Kidney (tissue), 14 donors: ENCODE data around the gene CTNNA2. TPM values are rescaled to one million over a fixed set of nuclear protein-coding genes. Genes with fewer than 3 reads are reported as not detected.

Experiments
- DNase-seq, 5 donors: peaks; one replicate each; pipeline ENCODE4 v3.0.0-alpha.2; 2013 to 2020
- FAIRE-seq: peaks from 2 replicates; lab custom pipeline; 2012; peaks lifted over from hg19 to GRCh38; lab: Jason Lieb, UNC
- H3K27ac ChIP-seq, 2 donors: one replicate each; pipeline ENCODE4 v1.7.0; 2013; ENCODE audit warnings: low read depth in 2 of 2, low read length in 2 of 2, inconsistent platforms in 1 of 2
- H3K27me3 ChIP-seq: one replicate; pipeline ENCODE4 v1.7.1; 2013; ENCODE audit warnings: low read length, inconsistent platforms; ENCODE audit not compliant: control insufficient read depth, insufficient read depth
- H3K36me3 ChIP-seq, 3 donors: one replicate each; pipeline versions ENCODE4 v1.7.0 to v1.7.1; 2013; ENCODE audit warnings: low read length in 3 of 3, control low read depth in 1 of 3, inconsistent platforms in 1 of 3; ENCODE audit not compliant: insufficient read depth in 3 of 3, control insufficient read depth in 2 of 3
- H3K4me1 ChIP-seq, 3 donors: one replicate each; pipeline versions ENCODE4 v1.7.0 to v1.7.1; 2013; ENCODE audit warnings: low read length in 3 of 3, inconsistent platforms in 1 of 3, low read depth in 1 of 3; ENCODE audit not compliant: control insufficient read depth in 2 of 3, insufficient read depth in 2 of 3
- H3K4me3 ChIP-seq, 3 donors: one replicate each; pipeline versions ENCODE4 v1.7.0 to v1.8.1; 2013; ENCODE audit warnings: low read length in 3 of 3, control low read depth in 1 of 3, inconsistent platforms in 1 of 3
- H3K9ac ChIP-seq, 3 donors: one replicate each; pipeline versions ENCODE4 v1.7.0 to v1.7.1; 2013; ENCODE audit warnings: low read length in 3 of 3, control low read depth in 1 of 3, inconsistent platforms in 1 of 3
- H3K9me3 ChIP-seq, 3 donors: one replicate each; pipeline versions ENCODE4 v1.7.0 to v1.7.1; 2013; ENCODE audit warnings: low read length in 3 of 3, control low read depth in 1 of 3, inconsistent platforms in 1 of 3; ENCODE audit not compliant: control insufficient read depth in 2 of 3, insufficient read depth in 1 of 3
- intact Hi-C: fragments of 100-400 bp; cut with DNase I; formaldehyde crosslinking; loops from one replicate; pipeline ENCODE4 v1.11.1; 2022
- polyA plus RNA-seq: library from polyadenylated mRNA; stranded (reverse); fragments of 350-450 nt; fragmentation: Illumina TruSeq; extraction: RNeasy Lipid Tissue Mini Kit (QIAGEN cat#74804); gene quantifications from one replicate; pipeline ENCODE4 v1.2.3, GENCODE V29; 2014; ENCODE audit warnings: low read depth, low replicate concordance; ENCODE audit not compliant: insufficient read depth
- total RNA-seq: library from RNA; stranded (reverse); fragmentation: NEBNext Ultra II Directional; extraction: Animal tissue kit (Norgen Biotek cat#: 25700); gene quantifications from one replicate; pipeline ENCODE4 v1.2.1, GENCODE V29; 2021
- TF ChIP-seq, protein P1 (sequence below): IDR thresholded peaks from 3 replicates; pipeline ENCODE4 v1.5.1; 2012; ENCODE audit warnings: mild to moderate bottlenecking, moderate library complexity, borderline replicate concordance; ENCODE audit not compliant: insufficient read depth; ENCODE audit errors: extremely low read depth
- donor health status: control.
- donor health status: control.
- donor health status: control.
- donor health status: control.
- donor health status: control.
- donor health status: DM: yes; HTN: yes; CAD: no.
- donor health status: Normal renal cell carcinoma (clear cell type).

CTNNA2 gene
- total and polyA plus RNA-seq, 2 donors from 2014 or later: 0.47 TPM; not detected in 1

DNA sequence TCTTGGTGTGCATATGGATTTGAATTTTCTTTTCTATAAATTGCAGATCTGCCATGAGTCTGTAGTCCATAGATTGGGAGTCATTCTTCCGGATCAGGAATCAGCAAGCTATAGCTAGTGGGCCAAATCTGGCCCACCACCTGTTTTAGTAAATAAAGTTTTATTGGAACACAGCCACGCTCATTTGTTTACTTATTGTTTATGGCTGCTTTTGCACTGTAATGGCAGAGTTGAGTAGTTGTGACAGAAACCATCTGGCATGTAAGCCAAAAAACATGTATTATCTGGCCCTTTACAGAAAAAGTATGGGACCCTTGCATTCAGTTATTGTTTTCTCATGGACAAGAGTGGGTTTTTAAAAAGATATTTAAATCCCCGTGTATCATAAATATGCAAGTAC lies 600.5 kb downstream of the CTNNA2 start:
- H3K9ac ChIP-seq: no peak overlapping the region
- TF ChIP-seq, protein P1, sequence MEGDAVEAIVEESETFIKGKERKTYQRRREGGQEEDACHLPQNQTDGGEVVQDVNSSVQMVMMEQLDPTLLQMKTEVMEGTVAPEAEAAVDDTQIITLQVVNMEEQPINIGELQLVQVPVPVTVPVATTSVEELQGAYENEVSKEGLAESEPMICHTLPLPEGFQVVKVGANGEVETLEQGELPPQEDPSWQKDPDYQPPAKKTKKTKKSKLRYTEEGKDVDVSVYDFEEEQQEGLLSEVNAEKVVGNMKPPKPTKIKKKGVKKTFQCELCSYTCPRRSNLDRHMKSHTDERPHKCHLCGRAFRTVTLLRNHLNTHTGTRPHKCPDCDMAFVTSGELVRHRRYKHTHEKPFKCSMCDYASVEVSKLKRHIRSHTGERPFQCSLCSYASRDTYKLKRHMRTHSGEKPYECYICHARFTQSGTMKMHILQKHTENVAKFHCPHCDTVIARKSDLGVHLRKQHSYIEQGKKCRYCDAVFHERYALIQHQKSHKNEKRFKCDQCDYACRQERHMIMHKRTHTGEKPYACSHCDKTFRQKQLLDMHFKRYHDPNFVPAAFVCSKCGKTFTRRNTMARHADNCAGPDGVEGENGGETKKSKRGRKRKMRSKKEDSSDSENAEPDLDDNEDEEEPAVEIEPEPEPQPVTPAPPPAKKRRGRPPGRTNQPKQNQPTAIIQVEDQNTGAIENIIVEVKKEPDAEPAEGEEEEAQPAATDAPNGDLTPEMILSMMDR: no peak
- no peaks in the 10 kb centered on the region for H3K27me3 ChIP-seq
- DNase-seq: no peak
- H3K36me3 ChIP-seq: no peaks in the 10 kb centered on the region
- H3K4me1 ChIP-seq: no peaks in the 10 kb centered on the region
- H3K4me3 ChIP-seq: no peak overlapping the region
- intact Hi-C loops: no loop called here
- no peaks in the 10 kb centered on the region for H3K9me3 ChIP-seq
- FAIRE-seq: no peak
- H3K27ac ChIP-seq: no peak overlapping the region

DNA sequence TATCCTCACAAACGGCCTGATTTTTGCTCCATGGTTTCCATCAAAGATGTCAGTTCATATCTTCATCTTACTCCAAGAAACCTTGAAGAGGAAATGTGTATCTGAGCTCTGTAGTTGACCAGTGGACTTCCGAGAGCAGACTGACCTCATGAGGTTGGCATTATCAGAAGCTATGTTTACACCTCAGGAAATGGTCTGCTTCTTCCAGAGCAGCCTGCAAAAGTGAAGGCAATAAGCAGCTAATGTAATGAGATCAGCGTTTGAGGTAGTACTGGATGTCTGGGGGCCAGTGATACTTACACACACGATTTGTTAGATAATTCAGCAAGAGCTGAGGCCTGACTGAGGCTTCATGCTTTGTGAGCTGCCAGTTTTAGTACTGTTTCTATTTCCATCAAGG lies 602.0 kb downstream of the CTNNA2 start:
- intact Hi-C loops: no loop called here
- no peaks in the 10 kb centered on the region for H3K36me3 ChIP-seq
- no peak for FAIRE-seq
- no peak for DNase-seq
- no peak overlapping the region for H3K27ac ChIP-seq
- H3K4me1 ChIP-seq: no peaks in the 10 kb centered on the region
- no peaks in the 10 kb centered on the region for H3K9me3 ChIP-seq
- TF ChIP-seq, protein P1: no peak
- H3K4me3 ChIP-seq: no peak overlapping the region
- no peaks in the 10 kb centered on the region for H3K27me3 ChIP-seq
- no peak overlapping the region for H3K9ac ChIP-seq

GRCh38 chr2:80117401-80117800 lies 604.5 kb downstream of the CTNNA2 start:
- Histone ChIP-seq H3K9me3 (no peaks in the 10 kb centered on the region), H3K4me3 (no peak overlapping the region), H3K4me1 (no peaks in the 10 kb centered on the region), H3K36me3 (no peaks in the 10 kb centered on the region), H3K27me3 (no peaks in the 10 kb centered on the region), H3K27ac (no peak overlapping the region), H3K9ac (no peak overlapping the region)
- TF ChIP-seq, protein P1: no peak
- no peak for DNase-seq
- FAIRE-seq: no peak
- intact Hi-C loops: no loop called here

DNA sequence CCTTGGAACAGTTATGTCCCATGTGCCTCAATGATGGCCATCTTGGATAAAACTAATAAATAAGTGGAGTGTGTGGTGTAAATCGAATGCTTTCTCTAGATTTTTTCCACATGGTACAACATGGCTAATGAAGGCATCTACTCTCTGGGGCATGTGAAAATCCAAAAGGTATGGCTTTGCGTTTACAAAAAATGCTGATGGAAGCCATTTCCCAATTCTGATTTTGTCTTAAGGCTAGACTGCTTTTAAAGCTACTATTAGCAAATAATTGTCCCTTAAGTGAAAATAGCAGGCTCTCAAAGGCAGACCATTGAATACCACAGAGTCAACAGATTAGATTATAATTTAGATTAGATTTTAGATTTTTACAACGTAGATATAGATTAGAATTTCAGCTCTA lies 608.0 kb downstream of the CTNNA2 start:
- Histone ChIP-seq H3K27ac (no peak overlapping the region), H3K4me1 (no peaks in the 10 kb centered on the region), H3K9ac (no peak overlapping the region), H3K27me3 (no peaks in the 10 kb centered on the region), H3K4me3 (no peak overlapping the region), H3K9me3 (no peaks in the 10 kb centered on the region), H3K36me3 (no peaks in the 10 kb centered on the region)
- TF ChIP-seq, protein P1: no peak
- FAIRE-seq: no peak
- intact Hi-C loops: no loop called here
- no peak for DNase-seq
